HG03103 (cell line): ENCODE measurements around the gene SGTA.

Experiments used
- ATAC-seq: cut with Tn5 transposase; IDR thresholded peaks from one replicate; pipeline ENCODE4 v1.9.1; 2021; ENCODE audit warnings: low read depth; ENCODE audit not compliant: unreplicated experiment

SGTA gene

GRCh38 chr19:2774083-2774679 lies 8.9 kb downstream of the SGTA start:
- no peak for ATAC-seq

GRCh38 chr19:2771786-2772674 lies 11.0 kb downstream of the SGTA start:
- no peak for ATAC-seq

GRCh38 chr19:2770055-2771013 lies 12.7 kb downstream of the SGTA start:
- no peak for ATAC-seq

- no peak for ATAC-seq
Observed at GRCh38 chr19:2769218-2769617, 13.9 kb downstream of the SGTA start.

- no peak for ATAC-seq
Observed at GRCh38 chr19:2768365-2769132, 14.5 kb downstream of the SGTA start.

GRCh38 chr19:2767688-2768087 lies 15.4 kb downstream of the SGTA start:
- no peak for ATAC-seq

GRCh38 chr19:2766594-2767372 lies 16.3 kb downstream of the SGTA start:
- ATAC-seq, result no peak

- ATAC-seq, result no peak
Observed at GRCh38 chr19:2765376-2765775, 17.7 kb downstream of the SGTA start.

GRCh38 chr19:2764945-2765344 lies 18.1 kb downstream of the SGTA start:
- ATAC-seq, result no peak

GRCh38 chr19:2763687-2764086 lies 19.4 kb downstream of the SGTA start:
- no peak for ATAC-seq

GRCh38 chr19:2762783-2763496 lies 20.1 kb downstream of the SGTA start:
- no peak for ATAC-seq

GRCh38 chr19:2761876-2762782 lies 20.9 kb downstream of the SGTA start:
- no peak for ATAC-seq

- no peak for ATAC-seq
Observed at GRCh38 chr19:2761309-2761677, 21.8 kb downstream of the SGTA start.

- ATAC-seq, result no peak
Observed at GRCh38 chr19:2759965-2760364, 23.1 kb downstream of the SGTA start.

GRCh38 chr19:2759362-2759761 lies 23.7 kb downstream of the SGTA start:
- ATAC-seq, result no peak

GRCh38 chr19:2758601-2759313 lies 24.3 kb downstream of the SGTA start:
- no peak for ATAC-seq
